ENCODE results near the gene SSC5D. TPM values are rescaled to one million over a fixed set of nuclear protein-coding genes. Genes with fewer than 3 reads are reported as not detected.

Gene SSC5D
- polyA plus RNA-seq, 3 donors = 0.08 TPM; not detected in 2

DNA sequence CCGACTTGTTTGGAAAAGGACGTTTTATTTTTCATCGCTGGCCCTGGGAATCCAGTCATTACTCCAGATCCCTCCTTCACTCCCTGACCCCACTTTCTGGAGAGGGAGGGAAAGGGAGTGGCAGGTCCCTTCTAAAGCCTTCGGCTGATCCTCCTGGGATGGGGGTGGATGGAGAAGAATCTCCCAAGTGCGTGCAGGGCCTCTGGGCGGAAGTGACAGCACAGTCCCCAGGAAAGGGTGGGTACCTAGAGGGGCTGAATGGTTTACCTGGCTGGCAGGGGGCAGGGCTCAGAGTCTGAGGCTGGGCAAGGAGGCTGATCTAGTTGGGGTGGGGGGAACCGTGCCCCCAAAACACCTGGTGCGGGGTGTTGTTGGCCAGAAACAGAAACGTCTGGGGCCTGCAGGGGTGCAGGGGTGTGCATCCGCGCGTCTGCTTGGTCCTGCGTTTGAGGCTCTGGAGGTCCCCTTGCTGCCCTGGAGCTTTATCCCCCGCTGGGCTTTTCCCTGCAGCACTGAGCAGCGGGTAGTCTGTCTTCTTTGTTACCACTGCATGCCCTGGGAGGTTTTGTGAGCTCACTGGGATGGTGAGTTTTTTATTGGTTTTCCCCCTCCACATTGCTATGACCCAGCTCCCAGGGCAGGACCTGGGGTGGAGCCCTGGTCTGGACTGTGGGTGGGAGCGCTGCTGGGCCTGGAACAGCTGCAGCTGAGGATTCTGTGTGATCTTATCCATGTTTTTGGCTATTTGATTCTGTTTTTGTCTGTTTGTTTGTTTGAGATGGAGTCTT is 14.8 kb upstream of the SSC5D start:
- H3K4me3 Mint-ChIP-seq = peak overlapping the region in 1 of 2 donors; percentile 24

More for the DNA sequence above, 14.8 kb upstream of the SSC5D start:
- Mint-ChIP-seq H3K36me3 (no peaks in the 10 kb centered on the region), H3K4me1 (peaks cover 23% of the 10 kb centered on the region), H3K27me3 (ENCODE audit: low read depth in 3 of 3) (peaks cover 0 to 6% (median 2%) of the 10 kb centered on the region in 3 donors), H3K27ac (peak overlapping the region in 2 of 7 donors; percentile 16 to 27), H3K9me3 (peaks cover 0 to 3% (median 0%) of the 10 kb centered on the region in 7 donors)
- H3K36me3 ChIP-seq (replicated peaks in 1 of 2; ENCODE audit: control insufficient read depth in 1 of 2, insufficient read depth in 2 of 2, low read length in 2 of 2) = no peaks in the 10 kb centered on the region
- no peak overlapping the region for H2AFZ ChIP-seq (ENCODE audit: insufficient read depth, low read depth, low read length, poor library complexity, severe bottlenecking)
- H4K20me1 ChIP-seq (ENCODE audit: insufficient read depth, low read length) = peaks cover 9% of the 10 kb centered on the region
- peaks cover 16 to 21% of the 10 kb centered on the region in 2 donors for H3K4me1 ChIP-seq (ENCODE audit: control insufficient read depth in 1 of 2, insufficient read depth in 2 of 2, low read length in 2 of 2)
- no peak for TF ChIP-seq CTCF (IDR thresholded peaks at IDR 0.05)
- no peak overlapping the region for H3K27ac ChIP-seq (ENCODE audit: low read depth in 1 of 2, low read length in 2 of 2)
- intact Hi-C loops (cut with micrococcal nuclease) = no loop called here
- no peaks in the 10 kb centered on the region for H3K27me3 ChIP-seq (ENCODE audit: control insufficient read depth in 2 of 2, insufficient read depth in 2 of 2, low read length in 2 of 2)
- WGBS (ENCODE audit: insufficient coverage) = 89% methylated on average over 9 of the region's 16 CpGs
- no peak overlapping the region for H3K4me2 ChIP-seq (replicated peaks; ENCODE audit: extremely low read depth, low read length, poor library complexity, severe bottlenecking)
- H3K9ac ChIP-seq (ENCODE audit: insufficient read depth, low read length, poor library complexity, severe bottlenecking) = no peak overlapping the region
- peaks cover 15% of the 10 kb centered on the region for H3K79me2 ChIP-seq (ENCODE audit: insufficient read depth, low read length)
- no peaks in the 10 kb centered on the region for H3K9me3 ChIP-seq (replicated peaks in 1 of 2; ENCODE audit: control insufficient read depth in 1 of 2, insufficient read depth in 1 of 2, low read length in 2 of 2)
- no peak for DNase-seq
- no peak overlapping the region for H3K4me3 ChIP-seq (replicated peaks in 1 of 3; ENCODE audit: low read depth in 2 of 3, low read length in 3 of 3)
